NAMALWA (cell line): ENCODE measurements around the gene LDLRAD4.

ENCODE experiments used
- DNase-seq: peaks from one replicate; pipeline ENCODE4 v3.0.0-alpha.2; 2015; ENCODE audit warnings: low spot score

LDLRAD4 gene

GRCh38 chr18:13574761-13575160 lies 356.2 kb downstream of the LDLRAD4 start:
- DNase-seq: no peak

GRCh38 chr18:13576598-13576997 lies 358.0 kb downstream of the LDLRAD4 start:
- DNase-seq: no peak

GRCh38 chr18:13577091-13577697 lies 358.6 kb downstream of the LDLRAD4 start:
- peak; percentile 57 for DNase-seq

- DNase-seq: no peak
Observed at GRCh38 chr18:13577781-13578180, 359.2 kb downstream of the LDLRAD4 start.

- no peak for DNase-seq
Observed at GRCh38 chr18:13578400-13578799, 359.8 kb downstream of the LDLRAD4 start.

GRCh38 chr18:13579874-13580273 lies 361.3 kb downstream of the LDLRAD4 start:
- no peak for DNase-seq

- no peak for DNase-seq
Observed at GRCh38 chr18:13580351-13580750, 361.8 kb downstream of the LDLRAD4 start.

- DNase-seq: no peak
Observed at GRCh38 chr18:13580991-13581390, 362.4 kb downstream of the LDLRAD4 start.

GRCh38 chr18:13581496-13582177 lies 363.1 kb downstream of the LDLRAD4 start:
- DNase-seq: no peak

- no peak for DNase-seq
Observed at GRCh38 chr18:13582178-13582670, 363.7 kb downstream of the LDLRAD4 start.

GRCh38 chr18:13583576-13584550 lies 365.3 kb downstream of the LDLRAD4 start:
- DNase-seq: no peak

GRCh38 chr18:13584825-13585224 lies 366.3 kb downstream of the LDLRAD4 start:
- no peak for DNase-seq

- peak; percentile 45 for DNase-seq
Observed at GRCh38 chr18:13585379-13586153, 367.0 kb downstream of the LDLRAD4 start.

- DNase-seq: no peak
Observed at GRCh38 chr18:13587001-13587400, 368.4 kb downstream of the LDLRAD4 start.

- DNase-seq: no peak
Observed at GRCh38 chr18:13587477-13587876, 368.9 kb downstream of the LDLRAD4 start.

GRCh38 chr18:13587937-13588336 lies 369.4 kb downstream of the LDLRAD4 start:
- DNase-seq: no peak

GRCh38 chr18:13589316-13589715 lies 370.8 kb downstream of the LDLRAD4 start:
- no peak for DNase-seq

- no peak for DNase-seq
Observed at GRCh38 chr18:13589943-13590342, 371.4 kb downstream of the LDLRAD4 start.

- DNase-seq: no peak
Observed at GRCh38 chr18:13592246-13592645, 373.7 kb downstream of the LDLRAD4 start.

GRCh38 chr18:13594551-13594950 lies 376.0 kb downstream of the LDLRAD4 start:
- no peak for DNase-seq

- DNase-seq: no peak
Observed at GRCh38 chr18:13597068-13597467, 378.5 kb downstream of the LDLRAD4 start.

GRCh38 chr18:13598591-13598990 lies 380.0 kb downstream of the LDLRAD4 start:
- no peak for DNase-seq
